HG03280 (cell line): Measurements from ENCODE around the gene PIAS2.
A peak's percentile ranks its signal among the peaks of the same experiment; 100 is the strongest.
"Not testable (repeated sequence)": the region's sequence is repeated elsewhere in the genome, so short reads cannot be mapped to it uniquely, and the experiment has no call there.

Experiments used
- ATAC-seq: cut with Tn5 transposase; IDR thresholded peaks from one replicate; pipeline ENCODE4 v1.9.1; 2021; ENCODE audit warnings: mild to moderate bottlenecking, moderate library complexity; ENCODE audit not compliant: unreplicated experiment

The PIAS2 gene, protein sequence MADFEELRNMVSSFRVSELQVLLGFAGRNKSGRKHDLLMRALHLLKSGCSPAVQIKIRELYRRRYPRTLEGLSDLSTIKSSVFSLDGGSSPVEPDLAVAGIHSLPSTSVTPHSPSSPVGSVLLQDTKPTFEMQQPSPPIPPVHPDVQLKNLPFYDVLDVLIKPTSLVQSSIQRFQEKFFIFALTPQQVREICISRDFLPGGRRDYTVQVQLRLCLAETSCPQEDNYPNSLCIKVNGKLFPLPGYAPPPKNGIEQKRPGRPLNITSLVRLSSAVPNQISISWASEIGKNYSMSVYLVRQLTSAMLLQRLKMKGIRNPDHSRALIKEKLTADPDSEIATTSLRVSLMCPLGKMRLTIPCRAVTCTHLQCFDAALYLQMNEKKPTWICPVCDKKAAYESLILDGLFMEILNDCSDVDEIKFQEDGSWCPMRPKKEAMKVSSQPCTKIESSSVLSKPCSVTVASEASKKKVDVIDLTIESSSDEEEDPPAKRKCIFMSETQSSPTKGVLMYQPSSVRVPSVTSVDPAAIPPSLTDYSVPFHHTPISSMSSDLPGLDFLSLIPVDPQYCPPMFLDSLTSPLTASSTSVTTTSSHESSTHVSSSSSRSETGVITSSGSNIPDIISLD

DNA sequence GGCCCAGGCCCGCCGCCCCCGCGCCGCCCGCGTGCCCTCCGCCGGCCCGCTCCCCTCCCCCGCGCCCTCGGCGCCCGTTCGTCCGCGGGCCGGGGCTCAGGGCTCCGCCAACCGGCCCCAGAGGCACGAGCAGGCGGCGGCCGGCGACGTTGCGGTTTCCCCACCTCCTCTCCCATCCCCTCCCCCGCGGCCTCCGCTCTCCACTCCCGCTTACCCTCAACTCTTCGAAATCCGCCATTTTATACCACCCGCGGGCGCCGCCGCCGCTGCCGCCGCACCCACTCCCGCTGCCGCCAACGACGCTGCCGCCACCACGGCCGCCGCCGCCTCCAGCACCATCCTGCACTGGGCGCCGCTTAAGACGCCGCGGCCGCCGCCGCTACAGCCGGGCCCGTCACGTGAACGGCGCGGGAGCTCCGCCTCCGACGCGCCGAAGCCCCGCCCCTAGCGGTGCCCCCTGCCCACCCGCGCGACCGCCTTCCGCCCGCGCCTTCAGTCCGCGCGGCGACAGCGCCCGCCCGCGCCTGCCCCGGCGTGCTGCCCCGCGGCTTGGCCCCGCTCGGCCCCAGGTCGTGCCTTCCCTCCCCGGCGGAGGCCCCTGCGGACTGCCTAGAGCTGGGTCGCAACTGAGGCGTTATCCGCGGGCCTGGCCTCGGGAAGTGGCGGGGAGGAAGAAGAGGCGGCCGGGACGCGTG, at the start of gene PIAS2, which contains the start of gene KATNAL2:
Gene PIAS2 (minus strand): TSS at position 400 of the 695 bp plus-strand sequence. CDS start 162 bp downstream, at position 238.
Gene KATNAL2 (plus strand): TSS at position 495 of the 695 bp plus-strand sequence. CDS start 29,271 bp downstream, outside the sequence.
- peak; percentile 89 for ATAC-seq

DNA sequence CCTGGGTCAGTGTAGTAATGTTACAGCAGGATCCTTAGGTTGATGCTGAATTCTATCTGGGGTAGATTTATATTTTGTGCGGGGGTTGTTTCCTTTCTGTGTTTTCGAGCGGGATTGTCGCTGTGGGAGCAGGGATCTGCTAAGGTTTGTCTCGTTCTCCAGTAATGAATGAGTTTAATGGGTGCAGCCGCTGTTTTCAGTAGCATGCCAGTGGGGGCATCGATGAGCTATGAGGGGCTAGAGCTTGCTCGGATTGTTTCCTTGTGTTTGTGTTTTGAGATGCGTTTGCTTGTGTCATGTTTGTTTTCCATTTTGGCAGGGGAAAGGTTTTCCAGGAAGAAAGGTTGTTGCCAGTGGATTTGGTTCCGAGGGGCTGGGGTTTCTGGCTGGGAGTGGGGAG, 49.0 kb upstream of the PIAS2 start:
- not testable (repeated sequence) for ATAC-seq

- ATAC-seq: not testable (repeated sequence)
Measured at GRCh38 chr18:46964579-46965293, 47.4 kb upstream of the PIAS2 start.

- not testable (repeated sequence) for ATAC-seq
Measured at GRCh38 chr18:46963656-46964578, 46.6 kb upstream of the PIAS2 start.

GRCh38 chr18:46958209-46958608, 40.9 kb upstream of the PIAS2 start:
- ATAC-seq: no peak

DNA sequence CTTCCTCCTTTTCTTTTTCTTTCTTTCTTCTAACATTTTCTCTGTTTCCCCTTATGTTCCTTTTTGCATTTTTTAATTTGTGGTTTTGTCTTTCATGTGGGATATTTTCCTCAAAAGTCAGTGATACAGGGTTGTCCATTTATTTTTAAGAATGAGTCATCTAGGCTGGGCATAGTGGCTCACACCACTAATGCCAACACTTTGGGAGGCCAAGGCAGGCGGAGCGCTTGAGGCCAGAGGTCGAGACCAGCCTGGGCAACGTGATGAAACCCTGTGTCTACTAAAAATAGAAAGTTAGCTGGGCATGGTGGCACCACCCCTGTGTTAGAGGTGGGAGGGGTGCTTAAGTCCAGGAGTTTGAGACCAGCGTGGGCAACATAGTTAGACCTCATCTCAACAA, 35.9 kb upstream of the PIAS2 start:
- ATAC-seq: no peak

DNA sequence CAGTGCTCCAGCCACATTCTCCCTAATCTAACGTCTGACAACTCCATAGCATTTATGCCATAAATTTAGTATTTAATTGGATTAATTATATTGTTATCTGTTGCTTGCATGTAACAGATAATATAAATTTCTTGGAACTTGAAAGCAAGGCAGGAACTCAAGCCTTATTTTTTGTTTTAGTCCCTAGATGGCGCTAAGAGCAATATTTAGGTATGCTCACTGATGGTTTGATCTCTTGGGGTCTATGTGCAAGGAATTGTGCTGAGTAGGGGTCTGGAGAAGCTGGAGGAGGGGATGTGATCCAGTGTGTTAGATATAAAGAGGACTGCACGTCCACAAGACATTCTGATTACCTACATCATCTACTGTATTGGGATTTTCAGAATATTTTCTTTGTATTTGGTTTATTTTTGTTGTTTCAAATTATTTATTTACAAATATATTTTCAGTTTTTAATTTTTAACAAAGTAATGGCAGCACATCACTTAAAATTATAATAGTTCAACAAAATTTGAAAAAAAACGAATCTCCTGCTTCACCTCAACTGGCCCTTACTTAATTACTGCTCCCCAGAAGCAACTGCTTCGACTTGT, 32.9 kb upstream of the PIAS2 start:
- ATAC-seq: no peak

DNA sequence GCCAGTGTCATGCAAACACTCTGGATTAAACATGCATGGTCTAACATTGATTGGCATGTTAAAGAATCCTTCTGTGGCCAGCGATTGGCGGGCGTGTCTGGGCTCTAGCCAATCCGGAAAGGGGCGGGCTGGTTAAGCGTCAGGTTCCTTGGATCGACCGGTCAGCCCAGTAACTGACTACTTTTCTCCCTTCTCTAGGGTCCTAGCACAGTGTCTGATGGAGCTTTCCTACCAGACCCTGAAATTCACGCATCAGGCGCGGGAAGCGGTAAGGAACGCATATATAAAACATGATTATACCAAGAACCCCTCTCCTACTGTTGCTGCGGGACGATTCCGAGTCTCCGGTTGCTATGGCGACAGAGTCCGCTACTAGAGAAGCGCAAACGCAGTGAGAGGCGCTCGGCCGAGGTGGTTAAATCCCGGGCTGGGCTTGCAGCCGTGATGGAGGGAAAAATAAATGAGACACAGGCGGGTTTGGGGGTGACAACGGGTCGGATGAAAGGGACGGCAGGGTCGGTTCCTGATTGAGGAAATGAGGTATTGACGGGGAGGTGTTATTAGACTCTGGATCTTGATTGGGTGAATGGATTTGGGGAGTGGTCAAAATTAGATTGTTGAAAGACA, 29.5 kb upstream of the PIAS2 start:
- peak; percentile 96 for ATAC-seq

DNA sequence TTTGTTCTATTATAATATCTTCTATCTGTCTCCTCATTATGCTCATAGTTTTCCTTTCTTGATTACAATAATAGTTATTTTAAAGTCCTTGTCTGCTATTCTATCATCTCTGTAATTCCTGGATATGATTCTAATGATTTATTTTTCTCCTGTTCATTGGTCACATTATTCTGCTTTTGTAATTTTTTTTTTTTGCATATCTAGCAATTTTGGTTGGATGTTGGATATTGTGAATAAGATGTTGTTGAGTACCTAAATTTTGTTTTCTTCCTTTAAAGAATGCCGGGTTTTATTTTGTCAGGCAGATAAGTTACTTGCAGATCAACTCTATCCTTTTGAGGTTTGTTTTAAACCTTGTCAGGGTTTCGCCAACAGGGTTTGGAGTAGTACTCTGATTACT, 25.3 kb upstream of the PIAS2 start:
- ATAC-seq: no peak

DNA sequence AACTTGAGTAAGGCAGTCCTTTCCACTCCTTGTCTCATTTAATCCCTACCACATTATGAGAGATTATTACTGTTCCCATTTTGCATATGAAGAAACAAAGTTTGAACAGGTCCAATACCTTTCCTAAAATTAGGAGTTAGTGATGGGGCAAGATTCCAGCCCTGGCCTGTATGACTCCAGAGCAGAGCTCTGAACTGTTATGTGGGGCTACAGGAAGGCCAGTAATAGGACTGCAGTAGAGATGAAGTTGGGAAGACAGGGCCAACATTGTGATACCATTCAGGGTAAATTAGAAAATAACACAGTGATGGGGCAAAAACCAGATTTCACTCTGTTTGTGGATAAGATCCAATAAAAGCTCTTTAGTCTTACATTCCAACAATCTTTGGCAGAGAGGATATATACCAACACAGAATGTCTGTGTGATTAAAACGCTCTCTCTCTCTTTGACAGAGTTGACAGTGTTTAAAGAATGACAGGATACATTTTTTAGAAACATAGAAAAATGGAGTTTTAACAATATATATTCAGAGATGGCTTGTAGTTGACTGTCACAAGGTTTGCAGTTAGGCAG, 22.8 kb upstream of the PIAS2 start:
- ATAC-seq: no peak

- no peak for ATAC-seq
Measured at GRCh38 chr18:46939337-46939963, 22.1 kb upstream of the PIAS2 start.

GRCh38 chr18:46920653-46921052, 3.3 kb upstream of the PIAS2 start:
- ATAC-seq: no peak

DNA sequence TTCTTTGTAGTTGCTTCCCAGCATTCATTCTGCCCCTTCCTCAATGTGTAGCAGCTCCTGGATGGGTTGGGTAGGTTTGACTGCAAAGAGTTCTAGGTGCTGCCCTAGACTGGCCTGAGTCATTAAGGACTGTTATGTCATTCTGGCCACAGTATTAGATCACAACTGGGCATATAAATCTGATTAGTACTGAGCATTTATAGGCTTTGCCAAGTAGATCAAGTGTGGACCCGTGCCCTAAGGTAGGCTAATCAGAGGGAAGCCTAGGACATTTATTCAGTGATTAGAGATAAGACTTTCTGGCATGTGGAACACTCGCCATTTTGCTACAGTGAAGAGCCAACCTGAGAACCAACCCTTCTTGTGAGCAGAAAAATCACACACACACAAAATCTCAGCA, 2.8 kb upstream of the PIAS2 start:
- ATAC-seq: no peak

DNA sequence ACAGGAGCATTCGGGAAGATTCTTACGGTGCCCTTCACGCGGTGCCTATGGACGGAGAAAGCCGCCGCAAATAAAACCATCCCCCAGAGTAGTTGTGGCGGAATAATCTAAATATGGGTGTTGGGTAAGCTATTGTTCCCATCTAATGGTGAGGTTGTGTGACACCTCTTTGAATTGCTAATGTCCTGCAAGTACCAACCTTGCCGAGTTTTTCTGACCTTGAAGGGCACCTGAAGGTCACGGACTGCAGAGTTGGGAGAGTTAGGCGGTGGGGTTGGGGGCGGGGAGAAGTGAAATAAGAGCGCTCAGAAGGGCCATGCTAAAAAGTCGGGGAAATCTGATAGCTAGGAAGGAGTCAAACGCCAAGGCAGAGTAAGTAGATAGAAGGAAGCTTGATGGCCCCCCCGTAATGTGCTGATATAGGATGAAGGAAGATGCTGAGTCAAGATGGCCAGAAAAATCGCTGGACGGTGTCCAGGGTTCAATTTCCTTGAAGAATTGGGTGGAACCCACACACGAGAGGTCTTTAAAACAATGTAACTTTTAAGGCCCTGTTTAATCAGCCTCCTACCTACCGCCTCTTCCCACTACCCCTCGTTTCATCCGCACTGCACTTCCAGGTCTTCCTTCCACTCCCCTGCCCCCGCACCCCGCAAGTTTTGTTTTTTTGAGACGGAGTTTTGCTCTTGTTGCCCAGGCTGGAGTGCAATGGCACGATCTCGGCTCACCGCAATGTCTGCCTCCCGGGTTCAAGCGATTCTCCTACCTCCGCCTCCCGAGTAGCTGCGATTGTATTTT, 695 bp upstream of the PIAS2 start:
- peak; percentile 16 for ATAC-seq

DNA sequence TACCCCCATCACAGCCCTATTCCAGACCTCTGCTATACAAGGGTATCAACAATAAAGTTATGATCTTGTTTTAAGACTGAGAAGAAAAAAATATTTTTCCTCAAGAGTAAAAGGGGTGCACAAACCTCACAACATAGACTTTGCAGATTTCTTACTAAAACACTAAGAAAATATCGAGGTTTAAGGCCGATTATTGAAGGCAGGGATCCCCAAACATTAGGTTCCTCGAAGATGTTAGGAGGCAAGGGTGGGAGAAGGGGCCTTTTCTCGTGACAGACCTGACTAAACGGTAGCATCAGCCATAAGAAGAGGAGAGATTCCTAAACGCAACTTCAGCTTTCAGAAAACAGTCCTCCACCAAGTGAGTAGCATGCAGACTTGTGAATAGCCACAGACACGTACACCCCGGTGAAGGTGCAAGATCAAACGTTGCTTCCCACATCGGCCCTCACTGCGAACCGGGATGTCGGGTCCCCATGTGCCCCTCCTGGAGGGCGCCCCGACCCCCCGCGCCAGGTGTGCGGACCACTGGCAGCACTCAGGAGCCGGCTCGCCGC, 678 bp downstream of the PIAS2 start:
- ATAC-seq: no peak

GRCh38 chr18:46915800-46916550, 1.3 kb downstream of the PIAS2 start:
- ATAC-seq: no peak
